ENCODE measurements around the gene HMCN2.

- no peak for TF ChIP-seq POLR2A (IDR thresholded peaks at IDR 0.05)
- no peak for TF ChIP-seq CTCF (IDR thresholded peaks at IDR 0.05)
- no peak for TF ChIP-seq EP300 (IDR thresholded peaks at IDR 0.05)
- TF ChIP-seq POLR2AphosphoS5 (IDR thresholded peaks at IDR 0.05) = no peak
Measured at GRCh38 chr9:130325921-130326320, 60.4 kb downstream of the HMCN2 start.

All from stomach (tissue), 4 donors.